T-helper 22 cell (primary cell): ENCODE data around the gene ELN.

Experiments used
- DNase-seq: peaks from one replicate; pipeline ENCODE4 v3.0.0-alpha.2; 2020; ENCODE audit warnings: low read depth

Gene ELN

GRCh38 chr7:74025146-74025545 lies 2.8 kb upstream of the ELN start:
- no peak for DNase-seq

DNA sequence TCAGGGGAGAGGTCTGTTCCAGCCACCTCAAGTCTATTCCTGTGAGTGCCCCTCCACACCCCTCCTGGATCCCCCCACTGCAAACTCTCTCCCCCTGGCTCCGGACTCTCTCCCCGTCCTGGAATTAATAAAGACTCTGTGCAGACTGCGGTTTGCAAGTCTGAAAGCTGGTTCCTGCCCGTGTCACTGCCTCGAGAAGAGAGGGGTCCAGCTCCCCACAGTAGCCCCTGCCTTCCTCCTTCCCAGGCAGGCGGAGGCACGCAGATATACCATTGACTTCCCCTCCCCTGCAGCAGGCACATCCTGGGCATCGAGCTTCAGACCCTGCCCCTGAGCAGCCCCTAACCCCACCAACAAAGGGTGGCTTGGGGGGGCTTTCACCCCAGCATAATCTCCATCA lies 2.2 kb upstream of the ELN start:
- DNase-seq, result no peak

DNA sequence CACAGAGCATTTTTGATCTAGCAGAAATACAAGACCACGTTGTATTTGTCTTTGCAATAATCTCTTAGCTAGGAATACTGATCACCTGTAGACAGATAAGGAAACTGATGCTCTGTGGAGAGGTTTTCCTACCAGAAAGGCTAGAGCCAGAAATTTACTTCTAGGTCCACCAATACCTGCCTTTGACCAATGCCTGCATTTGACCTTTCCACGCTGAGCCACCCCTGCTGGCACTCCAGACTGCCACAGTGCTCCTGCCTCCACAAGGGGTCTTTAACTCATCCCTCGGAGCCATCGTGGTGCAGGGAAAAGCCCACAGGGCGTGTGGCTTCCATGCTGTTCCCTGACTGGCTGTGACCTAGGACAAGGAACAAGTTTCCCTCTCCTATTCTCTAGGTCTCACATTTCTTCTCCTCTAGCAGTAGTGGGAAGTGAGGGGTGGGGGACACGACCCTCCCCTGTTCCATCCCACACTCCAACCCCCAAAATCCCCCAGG lies 1.5 kb upstream of the ELN start:
- no peak for DNase-seq

DNA sequence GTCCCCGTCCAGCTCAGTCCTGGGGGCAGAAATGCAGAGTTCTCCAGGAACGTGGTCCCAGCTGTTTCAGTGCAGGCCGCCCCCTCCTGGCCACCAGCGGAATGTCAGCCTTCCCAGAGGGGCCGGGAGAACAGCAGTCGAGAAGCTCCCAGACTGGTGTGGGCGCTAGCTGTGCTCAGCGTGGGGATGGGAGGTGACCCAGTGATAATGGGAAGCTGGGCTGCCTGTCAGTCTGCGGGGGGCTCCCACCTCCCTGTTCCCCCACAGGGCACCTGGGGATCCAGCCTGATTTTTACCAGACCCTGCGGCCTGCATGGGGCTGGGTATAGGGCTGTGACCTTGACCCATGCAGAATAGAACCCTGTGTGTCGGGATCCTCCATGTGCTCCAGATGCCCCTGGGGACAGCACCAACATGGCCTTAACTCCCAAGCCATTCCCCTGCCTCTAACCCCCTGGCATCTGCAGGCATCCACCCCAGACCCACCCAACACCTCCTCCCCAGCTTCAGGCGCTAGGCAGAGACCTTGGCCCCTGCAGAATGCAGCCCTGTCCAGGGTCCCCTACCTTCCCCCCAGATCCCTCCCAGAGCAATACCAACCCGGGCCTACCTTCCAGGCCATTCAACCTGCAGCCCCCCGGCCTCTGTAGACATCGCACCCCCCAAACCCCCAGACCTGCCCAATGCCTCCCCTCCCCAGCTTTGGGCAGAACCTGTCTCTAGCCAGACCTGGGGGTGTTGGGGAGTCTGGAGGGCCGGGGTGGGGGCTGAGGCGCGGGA lies 880 bp upstream of the ELN start:
- no peak for DNase-seq

DNA sequence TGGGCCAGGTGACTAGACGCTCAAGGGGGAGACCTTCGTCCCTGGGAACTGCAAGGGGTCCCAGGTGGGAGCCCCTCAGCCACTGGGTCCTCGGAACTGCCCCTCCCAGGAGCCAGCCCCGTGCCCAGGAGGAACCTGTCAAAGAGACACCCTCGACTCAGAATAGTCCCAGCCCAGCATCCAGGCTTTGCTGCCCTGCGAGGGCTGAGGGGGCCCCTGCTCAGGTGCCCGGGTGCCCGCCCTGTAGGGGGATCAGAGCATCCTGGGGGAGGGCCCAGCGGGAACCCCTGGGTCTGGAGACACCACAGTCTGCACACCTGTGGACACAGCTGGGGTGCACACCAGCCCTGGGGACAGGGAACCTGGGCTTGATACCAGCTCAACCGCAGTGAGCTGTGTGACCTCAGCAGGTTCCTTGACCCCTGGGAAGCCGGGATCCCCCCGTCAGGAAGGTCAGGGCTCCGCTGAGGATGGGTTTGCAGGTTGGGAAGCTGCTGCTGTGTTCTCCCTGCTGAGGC lies 407 bp downstream of the ELN start:
- DNase-seq, result no peak

DNA sequence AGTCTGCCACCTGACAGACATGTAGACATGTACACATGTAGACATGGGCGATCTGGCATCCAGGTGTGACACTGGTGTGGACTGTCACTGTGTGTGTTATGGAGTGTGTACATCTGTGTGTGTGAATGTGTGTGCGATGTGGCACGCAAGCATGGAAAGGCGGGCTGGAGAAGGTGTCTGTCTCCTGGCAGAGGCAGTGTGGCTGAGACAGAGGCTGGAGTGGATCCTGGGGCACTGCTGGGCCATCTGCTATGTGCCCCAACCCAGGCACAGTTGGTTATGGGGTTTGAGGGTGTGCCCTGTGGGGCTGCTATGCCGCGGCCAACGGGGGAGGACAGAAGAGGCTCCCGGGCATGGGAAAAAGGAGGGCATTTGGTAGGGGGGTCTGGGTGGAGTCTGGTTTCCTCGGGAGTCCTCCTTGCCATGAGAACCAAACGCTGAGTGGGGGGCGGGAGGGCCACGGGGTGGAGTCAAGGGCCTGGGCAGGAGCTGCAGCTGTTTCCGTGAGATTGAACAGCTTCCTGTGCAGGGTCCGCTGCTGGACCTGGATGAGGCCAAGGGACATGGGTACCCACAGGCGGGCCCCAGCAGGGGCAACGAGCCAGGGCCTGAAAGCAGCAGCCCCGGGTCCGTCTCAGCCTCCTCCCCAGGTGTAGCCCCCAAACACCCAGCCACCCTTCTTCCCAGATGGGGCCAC lies 1.3 kb downstream of the ELN start:
- no peak for DNase-seq

- no peak for DNase-seq
Measured at GRCh38 chr7:74029991-74030415, 2.0 kb downstream of the ELN start.

DNA sequence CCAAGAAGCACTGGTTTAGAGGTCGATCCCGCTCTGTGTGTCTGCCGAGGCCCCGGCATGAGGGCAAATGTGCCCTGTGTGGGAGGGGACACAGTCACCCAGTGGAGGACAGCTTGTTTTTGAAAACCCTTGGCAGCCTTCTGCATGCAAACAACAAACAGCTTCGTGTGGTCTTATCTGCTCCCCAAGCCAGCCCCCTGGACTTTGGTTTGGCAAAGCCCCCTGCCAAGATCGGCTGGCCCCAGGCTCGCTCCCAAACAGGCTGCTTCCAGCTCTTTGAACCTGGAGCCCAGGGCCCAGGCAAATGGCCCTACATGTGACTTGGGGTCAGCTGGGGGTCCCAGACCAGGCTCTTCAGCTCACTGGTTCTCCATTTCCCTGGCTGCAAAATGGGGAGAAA lies 2.9 kb downstream of the ELN start:
- DNase-seq, result no peak

DNA sequence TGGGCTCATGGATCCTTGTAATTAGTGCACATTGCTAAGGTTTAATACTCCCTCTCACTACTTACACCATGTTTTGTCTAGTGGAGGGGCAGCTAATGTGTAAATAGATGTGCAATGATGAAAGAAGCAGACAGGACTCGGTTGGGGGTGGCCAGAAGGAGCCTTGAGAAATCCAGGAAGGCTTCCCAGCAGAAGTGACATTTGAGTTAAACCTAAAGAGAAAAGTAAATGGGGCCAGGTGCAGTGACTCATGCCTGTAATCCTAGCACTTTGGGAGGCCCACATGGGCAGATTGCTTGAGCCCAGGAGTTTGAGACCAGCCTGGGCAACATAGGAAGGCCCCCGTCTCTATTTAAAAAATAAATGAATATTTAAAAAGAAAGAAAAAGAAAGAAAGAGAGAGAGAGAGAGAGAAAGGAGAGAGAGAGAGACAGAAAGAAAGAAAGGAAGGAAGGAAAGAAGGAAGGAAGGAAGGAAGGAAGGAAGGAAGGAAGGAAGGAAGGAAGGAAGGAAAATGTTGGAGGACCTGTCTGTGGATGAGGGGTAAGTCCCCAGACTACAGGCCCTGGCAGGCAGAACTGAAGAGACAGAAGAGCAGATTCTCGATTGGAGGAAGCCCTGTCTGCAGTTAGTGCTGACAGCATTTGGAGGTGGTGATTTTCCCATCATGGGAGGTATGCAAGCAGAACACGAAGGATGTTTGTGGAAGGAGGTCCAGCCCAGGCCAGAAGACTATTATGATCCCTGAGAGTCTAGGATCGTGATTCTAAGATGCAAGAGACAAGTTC lies 3.6 kb downstream of the ELN start:
- no peak for DNase-seq

DNA sequence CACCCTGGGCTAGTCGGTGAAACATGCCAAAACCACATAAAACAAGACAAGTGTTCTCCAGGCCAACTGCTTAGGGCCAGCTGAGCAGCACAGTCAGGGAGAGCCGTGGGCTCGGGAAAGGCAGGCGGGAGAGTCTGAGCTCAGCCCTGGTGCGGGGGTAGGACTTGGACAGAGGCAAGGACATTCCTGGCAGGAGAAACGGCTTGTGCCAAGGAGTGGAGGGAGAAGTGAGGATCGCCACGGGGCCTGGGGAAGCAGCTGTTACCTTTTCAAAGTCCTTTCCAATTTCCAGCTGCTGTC lies 4.2 kb downstream of the ELN start:
- no peak for DNase-seq

- no peak for DNase-seq
Measured at GRCh38 chr7:74032624-74033371, 4.8 kb downstream of the ELN start.

DNA sequence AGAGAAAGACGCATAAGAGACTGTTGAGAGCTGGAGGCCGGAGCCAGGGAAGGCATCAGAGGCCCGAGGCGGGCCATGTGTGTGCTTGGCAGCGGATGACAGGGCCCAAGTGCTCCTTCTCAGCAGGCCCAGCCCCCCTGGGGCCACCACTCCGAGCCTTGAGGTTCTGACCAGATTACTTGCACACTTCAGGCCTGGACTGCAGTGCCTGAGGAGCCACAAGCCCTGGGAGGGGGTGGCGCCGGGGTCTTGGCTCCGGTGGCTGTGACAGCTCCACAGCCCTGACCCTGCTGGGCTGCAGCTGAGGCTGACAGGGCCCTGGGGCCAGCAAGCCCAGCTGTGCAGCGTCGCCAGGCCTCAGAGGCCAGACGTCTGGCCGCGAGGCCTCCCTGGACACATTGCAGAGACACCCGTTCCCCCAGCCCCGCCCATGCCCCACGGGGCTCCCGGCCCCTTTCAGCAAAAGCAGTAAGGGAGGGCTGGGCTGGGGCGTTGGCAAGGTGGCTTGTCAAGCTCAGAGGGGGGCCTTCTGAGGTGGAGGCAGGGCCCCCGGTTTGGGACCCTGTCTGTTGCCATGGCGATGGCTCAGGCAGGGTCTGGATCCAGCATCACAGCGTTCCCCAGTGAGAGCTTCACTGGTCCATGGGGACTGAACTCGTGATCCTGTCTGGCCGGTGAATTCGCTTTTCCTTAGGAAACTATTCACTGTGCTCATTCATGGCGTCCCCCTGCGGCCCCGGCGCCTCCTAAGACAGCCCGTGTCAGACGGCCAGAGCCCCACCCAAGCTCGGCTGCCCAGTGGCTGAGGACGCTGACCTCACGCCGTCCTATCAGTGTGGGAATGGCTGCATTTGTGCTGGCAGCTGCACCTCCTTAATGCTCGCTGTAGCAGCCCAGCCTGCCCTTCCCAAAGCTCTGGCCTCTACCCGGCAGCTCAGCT lies 5.7 kb downstream of the ELN start:
- no peak for DNase-seq

GRCh38 chr7:74037609-74038008 lies 9.6 kb downstream of the ELN start:
- DNase-seq, result no peak

GRCh38 chr7:74038194-74038961 lies 10.4 kb downstream of the ELN start:
- DNase-seq, result no peak

DNA sequence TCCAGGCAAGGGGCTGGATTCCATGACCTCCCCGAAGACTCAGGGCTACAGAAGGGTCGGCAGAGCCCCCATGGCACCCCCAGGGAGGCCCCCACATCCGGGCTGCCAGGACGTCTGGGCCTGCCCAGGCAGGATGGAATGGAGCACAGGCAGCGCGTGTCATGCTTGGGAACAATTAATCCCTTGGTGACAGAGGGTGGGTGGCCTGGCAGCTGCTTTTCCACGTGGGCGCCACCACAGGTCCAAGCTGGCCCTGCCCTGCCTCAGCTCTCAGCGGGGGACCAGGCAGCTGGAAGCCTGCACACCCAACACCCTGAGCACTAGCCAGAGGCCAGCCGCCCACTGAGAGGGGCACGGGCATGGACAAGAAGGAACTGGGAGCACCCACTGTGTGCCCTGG lies 11.4 kb downstream of the ELN start:
- no peak for DNase-seq

- no peak for DNase-seq
Measured at GRCh38 chr7:74040101-74040790, 12.3 kb downstream of the ELN start.

DNA sequence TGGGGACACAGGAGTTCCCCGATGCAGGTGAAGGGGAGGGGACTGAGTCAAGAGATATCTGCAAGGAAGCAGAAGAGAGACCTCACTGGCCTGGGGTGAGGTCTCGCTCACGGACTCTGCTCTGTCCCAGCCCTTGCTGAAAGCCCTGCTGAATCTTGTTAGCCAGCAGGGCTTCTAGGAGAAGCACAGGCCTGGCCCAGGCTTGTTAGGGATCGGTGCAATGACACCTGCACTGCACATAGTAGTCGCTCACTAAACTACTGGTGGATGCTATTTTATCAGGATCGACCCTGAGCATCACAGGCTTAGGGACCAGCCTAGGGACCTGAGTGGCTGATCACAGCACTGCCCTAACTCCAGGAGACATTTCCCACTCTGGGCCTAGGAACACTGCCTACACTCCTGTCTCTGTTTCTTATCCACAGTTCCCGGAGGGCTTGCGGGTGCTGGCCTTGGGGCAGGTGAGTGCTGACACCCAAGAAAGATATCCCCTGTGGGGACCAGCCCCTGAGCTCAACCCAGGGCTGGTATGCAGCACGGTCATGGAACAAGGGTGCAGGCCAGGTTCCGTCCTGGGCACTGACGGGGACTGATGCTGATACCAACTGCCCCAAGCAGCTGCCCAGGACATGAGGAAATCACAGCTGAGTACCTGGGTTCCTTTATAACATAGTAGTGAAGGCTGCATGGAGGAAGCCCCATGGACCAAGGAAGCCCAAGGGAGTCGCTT lies 13.0 kb downstream of the ELN start:
- no peak for DNase-seq

- no peak for DNase-seq
Measured at GRCh38 chr7:74042746-74043522, 15.0 kb downstream of the ELN start.
